Fibroblast of villous mesenchyme (primary cell): ENCODE data around the gene CNNM3. TPM values are rescaled to one million over a fixed set of nuclear protein-coding genes. Genes with fewer than 3 reads are reported as not detected.

Source experiments
- DNase-seq: peaks from one replicate; pipeline ENCODE4 v3.0.0-alpha.2; 2010; ENCODE audit warnings: low read depth
- H3K4me3 ChIP-seq: 2 replicates; pipeline ENCODE4 v1.5.1; 2011; ENCODE audit warnings: low read depth, mild to moderate bottlenecking, low read length
- CTCF ChIP-seq: IDR thresholded peaks from 2 replicates; pipeline ENCODE4 v1.5.1; 2012; ENCODE audit warnings: low read depth, mild to moderate bottlenecking, low read length; ENCODE audit not compliant: insufficient read depth
- total RNA-seq: library from RNA; depleted of rRNA; stranded (reverse); fragments of >200 nt; gene quantifications from 2 replicates; pipeline ENCODE4 v1.2.3, GENCODE V29; 2012

The CNNM3 gene
- total RNA-seq, 1 donor, result 8.6 TPM

GRCh38 chr2:96877042-96877451 is 61.0 kb downstream of the CNNM3 start:
- DNase-seq, result no peak
- no peak for TF ChIP-seq CTCF
- H3K4me3 ChIP-seq, result no peak overlapping the region

- TF ChIP-seq CTCF, result no peak
- H3K4me3 ChIP-seq, result no peak overlapping the region
- no peak for DNase-seq
These were observed 61.6 kb downstream of the CNNM3 start for GRCh38 chr2:96877631-96878092.

- no peak for TF ChIP-seq CTCF
- no peak for DNase-seq
- H3K4me3 ChIP-seq, result no peak overlapping the region
These were observed 62.1 kb downstream of the CNNM3 start for GRCh38 chr2:96878171-96878570.

GRCh38 chr2:96878796-96879544 is 62.9 kb downstream of the CNNM3 start:
- no peak for DNase-seq
- no peak for TF ChIP-seq CTCF
- no peak overlapping the region for H3K4me3 ChIP-seq

GRCh38 chr2:96879545-96880040 is 63.5 kb downstream of the CNNM3 start:
- no peak for DNase-seq
- H3K4me3 ChIP-seq, result no peak overlapping the region
- TF ChIP-seq CTCF, result no peak

- H3K4me3 ChIP-seq, result no peak overlapping the region
- no peak for DNase-seq
- TF ChIP-seq CTCF, result no peak
These were observed 64.8 kb downstream of the CNNM3 start for GRCh38 chr2:96880891-96881273.
